ENCODE results near the gene DHDH.
"Not testable (repeated sequence)": the region's sequence is repeated elsewhere in the genome, so short reads cannot be mapped to it uniquely, and the experiment has no call there.

DHDH gene

GRCh38 chr19:48914181-48914580 lies 19.3 kb upstream of the DHDH start:
- DNase-seq (ENCODE audit: extremely low read depth in 1 of 2, low read depth in 1 of 2): no peak

GRCh38 chr19:48915757-48916156 lies 17.7 kb upstream of the DHDH start:
- no peak for DNase-seq (ENCODE audit: extremely low read depth in 1 of 2, low read depth in 1 of 2)

- no peak for DNase-seq (ENCODE audit: extremely low read depth in 1 of 2, low read depth in 1 of 2)
These were observed 15.4 kb upstream of the DHDH start for GRCh38 chr19:48918071-48918470.

- DNase-seq (ENCODE audit: extremely low read depth in 1 of 2, low read depth in 1 of 2): no peak
These were observed 14.7 kb upstream of the DHDH start for GRCh38 chr19:48918801-48919247.

GRCh38 chr19:48919271-48919670 lies 14.2 kb upstream of the DHDH start:
- DNase-seq (ENCODE audit: extremely low read depth in 1 of 2, low read depth in 1 of 2): not testable (repeated sequence)

- no peak for DNase-seq (ENCODE audit: extremely low read depth in 1 of 2, low read depth in 1 of 2)
These were observed 12.6 kb upstream of the DHDH start for GRCh38 chr19:48920949-48921348.

GRCh38 chr19:48921721-48922500 lies 11.6 kb upstream of the DHDH start:
- no peak for DNase-seq (ENCODE audit: extremely low read depth in 1 of 2, low read depth in 1 of 2)

GRCh38 chr19:48922548-48923490 lies 10.7 kb upstream of the DHDH start:
- DNase-seq (ENCODE audit: extremely low read depth in 1 of 2, low read depth in 1 of 2): no peak

GRCh38 chr19:48925240-48925843 lies 8.2 kb upstream of the DHDH start:
- no peak for DNase-seq (ENCODE audit: extremely low read depth in 1 of 2, low read depth in 1 of 2)

- DNase-seq (ENCODE audit: extremely low read depth in 1 of 2, low read depth in 1 of 2): not testable (repeated sequence)
These were observed 7.6 kb upstream of the DHDH start for GRCh38 chr19:48925890-48926289.

GRCh38 chr19:48926909-48927308 lies 6.6 kb upstream of the DHDH start:
- no peak for DNase-seq (ENCODE audit: extremely low read depth in 1 of 2, low read depth in 1 of 2)

GRCh38 chr19:48927692-48928091 lies 5.8 kb upstream of the DHDH start:
- not testable (repeated sequence) for DNase-seq (ENCODE audit: extremely low read depth in 1 of 2, low read depth in 1 of 2)

GRCh38 chr19:48928164-48929025 lies 5.1 kb upstream of the DHDH start:
- DNase-seq (ENCODE audit: extremely low read depth in 1 of 2, low read depth in 1 of 2): no peak

GRCh38 chr19:48934837-48935236 lies 1.3 kb downstream of the DHDH start:
- no peak for DNase-seq (ENCODE audit: extremely low read depth in 1 of 2, low read depth in 1 of 2)

GRCh38 chr19:48935864-48936263 lies 2.4 kb downstream of the DHDH start:
- no peak for DNase-seq (ENCODE audit: extremely low read depth in 1 of 2, low read depth in 1 of 2)

GRCh38 chr19:48938256-48938655 lies 4.8 kb downstream of the DHDH start:
- DNase-seq (ENCODE audit: extremely low read depth in 1 of 2, low read depth in 1 of 2): no peak

GRCh38 chr19:48940902-48941301 lies 7.4 kb downstream of the DHDH start:
- no peak for DNase-seq (ENCODE audit: extremely low read depth in 1 of 2, low read depth in 1 of 2)

GRCh38 chr19:48943081-48943480 lies 9.6 kb downstream of the DHDH start:
- DNase-seq (ENCODE audit: extremely low read depth in 1 of 2, low read depth in 1 of 2): no peak

GRCh38 chr19:48945415-48945814 lies 11.9 kb downstream of the DHDH start:
- DNase-seq (ENCODE audit: extremely low read depth in 1 of 2, low read depth in 1 of 2): no peak

- no peak for DNase-seq (ENCODE audit: extremely low read depth in 1 of 2, low read depth in 1 of 2)
These were observed 12.3 kb downstream of the DHDH start for GRCh38 chr19:48945817-48946216.

Measured in activated CD8-positive, alpha-beta memory T cell treated with anti-CD3 and anti-CD28 coated beads for 1 hour (primary cell).